ENCODE data around the gene USH2A.

USH2A gene

DNA sequence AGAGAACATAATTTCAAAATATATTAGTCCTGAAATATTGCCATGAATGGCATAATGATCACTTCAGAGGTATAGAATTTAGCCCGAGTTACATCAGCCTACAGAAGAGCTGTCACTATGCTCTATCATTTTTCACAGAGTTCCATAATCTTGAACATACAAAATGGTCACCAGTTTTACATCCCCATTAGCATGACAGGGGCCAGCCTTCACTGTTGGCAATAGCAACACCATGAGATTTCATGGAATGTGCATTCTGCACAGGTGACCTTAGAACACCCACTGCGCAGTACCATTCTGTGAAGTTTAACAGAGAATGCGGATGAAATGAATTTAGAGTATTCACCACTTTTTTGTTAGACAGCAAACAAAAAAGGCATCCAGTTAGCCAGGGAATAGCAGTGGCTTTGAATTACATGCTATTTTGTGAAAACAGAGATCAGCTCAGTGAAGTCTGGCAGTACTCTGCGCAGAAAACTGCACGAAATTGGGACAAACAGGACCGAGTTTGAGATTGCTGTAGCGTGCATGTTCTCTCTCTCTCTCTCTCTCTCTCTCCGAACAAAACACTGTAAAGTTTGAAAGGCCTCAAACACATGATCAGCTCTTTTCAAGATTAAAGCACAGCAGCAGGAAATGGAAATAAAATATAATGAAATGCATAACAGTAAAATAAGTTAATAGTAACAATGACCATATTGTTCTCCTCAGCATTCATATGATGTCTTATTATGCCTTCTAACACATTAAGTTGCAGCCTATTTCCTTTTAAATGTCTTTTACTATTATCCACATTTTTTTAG is 349.3 kb downstream of the USH2A start:
- TF ChIP-seq, protein P1, sequence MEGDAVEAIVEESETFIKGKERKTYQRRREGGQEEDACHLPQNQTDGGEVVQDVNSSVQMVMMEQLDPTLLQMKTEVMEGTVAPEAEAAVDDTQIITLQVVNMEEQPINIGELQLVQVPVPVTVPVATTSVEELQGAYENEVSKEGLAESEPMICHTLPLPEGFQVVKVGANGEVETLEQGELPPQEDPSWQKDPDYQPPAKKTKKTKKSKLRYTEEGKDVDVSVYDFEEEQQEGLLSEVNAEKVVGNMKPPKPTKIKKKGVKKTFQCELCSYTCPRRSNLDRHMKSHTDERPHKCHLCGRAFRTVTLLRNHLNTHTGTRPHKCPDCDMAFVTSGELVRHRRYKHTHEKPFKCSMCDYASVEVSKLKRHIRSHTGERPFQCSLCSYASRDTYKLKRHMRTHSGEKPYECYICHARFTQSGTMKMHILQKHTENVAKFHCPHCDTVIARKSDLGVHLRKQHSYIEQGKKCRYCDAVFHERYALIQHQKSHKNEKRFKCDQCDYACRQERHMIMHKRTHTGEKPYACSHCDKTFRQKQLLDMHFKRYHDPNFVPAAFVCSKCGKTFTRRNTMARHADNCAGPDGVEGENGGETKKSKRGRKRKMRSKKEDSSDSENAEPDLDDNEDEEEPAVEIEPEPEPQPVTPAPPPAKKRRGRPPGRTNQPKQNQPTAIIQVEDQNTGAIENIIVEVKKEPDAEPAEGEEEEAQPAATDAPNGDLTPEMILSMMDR (IDR thresholded peaks at IDR 0.05; ENCODE audit: borderline replicate concordance, extremely low read depth, low read length, poor library complexity, severe bottlenecking) = no peak
- TF ChIP-seq EZH2 (IDR thresholded peaks at IDR 0.05; ENCODE audit: borderline replicate concordance, low read depth, low read length, severe bottlenecking) = no peak
- H3K9me3 ChIP-seq (ENCODE audit: insufficient read depth, low read length, severe bottlenecking) = no peaks in the 10 kb centered on the region
- H3K27ac ChIP-seq (ENCODE audit: low read length) = no peak overlapping the region
- no peaks in the 10 kb centered on the region for H3K27me3 ChIP-seq (ENCODE audit: insufficient read depth, low read length, poor library complexity)
- no peak overlapping the region for H3K4me3 ChIP-seq (ENCODE audit: low read depth in 1 of 2, low read length in 2 of 2)
- ATAC-seq (ENCODE audit: insufficient read depth, low read depth) (no peak), DNase-seq (no peak)
- no peaks in the 10 kb centered on the region for H3K36me3 ChIP-seq (ENCODE audit: insufficient read depth, low read length)
- no peaks in the 10 kb centered on the region for H4K20me1 ChIP-seq (ENCODE audit: insufficient read depth, low read length)
- H3K9ac ChIP-seq (ENCODE audit: low read depth, low read length) = no peak overlapping the region
- no peaks in the 10 kb centered on the region for H3K79me2 ChIP-seq (ENCODE audit: insufficient read depth, low read length)
- no peak overlapping the region for H3K4me2 ChIP-seq (ENCODE audit: insufficient read depth, low read length)
- no peak overlapping the region for H2AFZ ChIP-seq (ENCODE audit: low read depth, low read length)
- no peaks in the 10 kb centered on the region for H3K4me1 ChIP-seq (ENCODE audit: insufficient read depth, low read length)

DNA sequence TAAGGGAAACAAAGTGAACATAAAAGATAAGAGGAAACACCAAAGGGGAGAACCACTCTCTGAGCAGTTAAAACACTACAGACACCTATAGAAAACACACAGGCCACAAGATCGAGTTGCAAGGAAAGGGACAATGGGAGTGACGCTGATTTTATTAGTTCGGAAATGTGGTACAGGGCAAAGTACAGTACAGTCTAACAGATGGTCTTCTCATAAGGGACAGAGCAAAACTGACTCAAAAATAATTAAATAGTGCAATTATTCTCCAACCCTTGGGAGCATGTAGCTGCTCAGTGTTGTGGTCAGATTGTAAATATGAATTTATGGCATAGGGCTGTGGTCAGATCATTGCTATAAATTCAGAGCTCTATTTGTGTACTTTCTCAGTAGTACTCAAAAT is 352.0 kb downstream of the USH2A start:
- Histone ChIP-seq H3K36me3 (ENCODE audit: insufficient read depth, low read length) (no peaks in the 10 kb centered on the region), H2AFZ (ENCODE audit: low read depth, low read length) (no peak overlapping the region), H3K4me1 (ENCODE audit: insufficient read depth, low read length) (no peaks in the 10 kb centered on the region), H3K4me3 (ENCODE audit: low read depth in 1 of 2, low read length in 2 of 2) (no peak overlapping the region), H3K9me3 (ENCODE audit: insufficient read depth, low read length, severe bottlenecking) (no peaks in the 10 kb centered on the region), H3K9ac (ENCODE audit: low read depth, low read length) (no peak overlapping the region), H3K4me2 (ENCODE audit: insufficient read depth, low read length) (no peak overlapping the region), H3K79me2 (ENCODE audit: insufficient read depth, low read length) (no peaks in the 10 kb centered on the region), H3K27ac (ENCODE audit: low read length) (no peak overlapping the region), H4K20me1 (ENCODE audit: insufficient read depth, low read length) (no peaks in the 10 kb centered on the region), H3K27me3 (ENCODE audit: insufficient read depth, low read length, poor library complexity) (no peaks in the 10 kb centered on the region)
- DNase-seq (no peak), ATAC-seq (ENCODE audit: insufficient read depth, low read depth) (no peak)
- TF ChIP-seq EZH2 (IDR thresholded peaks at IDR 0.05; ENCODE audit: borderline replicate concordance, low read depth, low read length, severe bottlenecking) = no peak
- TF ChIP-seq, protein P1 (IDR thresholded peaks at IDR 0.05; ENCODE audit: borderline replicate concordance, extremely low read depth, low read length, poor library complexity, severe bottlenecking) = no peak

DNA sequence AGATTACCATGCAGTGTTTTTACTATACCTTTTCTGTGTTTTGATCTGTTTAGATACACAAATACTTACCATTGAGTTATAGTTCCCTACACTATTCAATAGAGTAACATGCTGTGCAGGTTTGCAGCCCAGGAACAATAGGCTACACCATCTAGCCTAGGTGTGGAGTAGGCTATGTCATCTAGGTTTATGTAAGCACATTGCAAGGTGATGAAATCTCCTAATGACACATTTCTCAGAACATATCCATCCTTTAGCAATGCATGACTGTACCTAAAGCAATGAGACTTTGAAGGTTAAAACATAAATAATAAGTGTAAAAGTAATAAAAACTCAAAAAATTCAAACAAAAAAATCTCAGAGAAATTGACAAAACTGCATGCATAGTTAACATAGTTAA is 358.6 kb downstream of the USH2A start:
- H3K9me3 ChIP-seq (ENCODE audit: insufficient read depth, low read length, severe bottlenecking) = no peaks in the 10 kb centered on the region
- no peak overlapping the region for H3K27ac ChIP-seq (ENCODE audit: low read length)
- no peak overlapping the region for H3K4me2 ChIP-seq (ENCODE audit: insufficient read depth, low read length)
- no peak overlapping the region for H3K4me3 ChIP-seq (ENCODE audit: low read depth in 1 of 2, low read length in 2 of 2)
- H4K20me1 ChIP-seq (ENCODE audit: insufficient read depth, low read length) = no peaks in the 10 kb centered on the region
- no peak for DNase-seq
- ATAC-seq (ENCODE audit: insufficient read depth, low read depth) = no peak
- no peak overlapping the region for H3K9ac ChIP-seq (ENCODE audit: low read depth, low read length)
- H2AFZ ChIP-seq (ENCODE audit: low read depth, low read length) = no peak overlapping the region
- no peak for TF ChIP-seq EZH2 (IDR thresholded peaks at IDR 0.05; ENCODE audit: borderline replicate concordance, low read depth, low read length, severe bottlenecking)
- no peaks in the 10 kb centered on the region for H3K27me3 ChIP-seq (ENCODE audit: insufficient read depth, low read length, poor library complexity)
- no peaks in the 10 kb centered on the region for H3K36me3 ChIP-seq (ENCODE audit: insufficient read depth, low read length)
- no peaks in the 10 kb centered on the region for H3K4me1 ChIP-seq (ENCODE audit: insufficient read depth, low read length)
- H3K79me2 ChIP-seq (ENCODE audit: insufficient read depth, low read length) = no peaks in the 10 kb centered on the region

DNA sequence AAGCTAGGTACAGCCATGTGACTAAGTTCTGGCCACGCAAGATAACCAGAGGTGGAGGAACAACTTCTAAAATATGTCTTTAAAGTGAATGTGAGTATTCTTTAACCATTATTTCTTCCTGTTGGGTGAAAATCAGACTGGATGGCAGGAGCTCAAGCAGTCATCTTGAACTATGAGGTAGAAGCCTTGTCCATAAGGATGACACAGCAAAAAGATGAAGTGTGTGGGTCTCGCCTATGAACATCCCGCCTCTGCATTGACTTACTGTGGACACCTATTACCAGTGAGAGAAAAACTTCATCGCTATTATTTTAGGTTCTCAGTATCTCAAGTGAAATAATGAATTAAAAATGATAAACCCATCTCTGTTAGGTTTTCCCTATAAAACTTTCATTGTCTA is 365.3 kb downstream of the USH2A start:
- Histone ChIP-seq H3K27me3 (ENCODE audit: insufficient read depth, low read length, poor library complexity) (no peaks in the 10 kb centered on the region), H3K36me3 (ENCODE audit: insufficient read depth, low read length) (no peaks in the 10 kb centered on the region), H3K4me3 (ENCODE audit: low read depth in 1 of 2, low read length in 2 of 2) (no peak overlapping the region), H3K27ac (ENCODE audit: low read length) (no peak overlapping the region), H3K4me1 (ENCODE audit: insufficient read depth, low read length) (no peaks in the 10 kb centered on the region), H3K9ac (ENCODE audit: low read depth, low read length) (no peak overlapping the region), H3K4me2 (ENCODE audit: insufficient read depth, low read length) (no peak overlapping the region), H2AFZ (ENCODE audit: low read depth, low read length) (no peak overlapping the region), H3K9me3 (ENCODE audit: insufficient read depth, low read length, severe bottlenecking) (no peaks in the 10 kb centered on the region), H4K20me1 (ENCODE audit: insufficient read depth, low read length) (no peaks in the 10 kb centered on the region), H3K79me2 (ENCODE audit: insufficient read depth, low read length) (no peaks in the 10 kb centered on the region)
- DNase-seq (no peak), ATAC-seq (ENCODE audit: insufficient read depth, low read depth) (no peak)
- TF ChIP-seq EZH2 (IDR thresholded peaks at IDR 0.05; ENCODE audit: borderline replicate concordance, low read depth, low read length, severe bottlenecking) = no peak
- TF ChIP-seq, protein P1 (IDR thresholded peaks at IDR 0.05; ENCODE audit: borderline replicate concordance, extremely low read depth, low read length, poor library complexity, severe bottlenecking) = no peak

Measured in DND-41 (cell line).